HepG2 (cell line): ENCODE data around the gene CNOT2. TPM values are rescaled to one million over a fixed set of nuclear protein-coding genes. Genes with fewer than 3 reads are reported as not detected.

Experiments used
- ATAC-seq: fragments of 200-7000 bp; cut with Tn5 transposase; 3 replicates; pipeline ENCODE4 v1.9.1; 2020; ENCODE audit warnings: mild to moderate bottlenecking, moderate library complexity
- BruUV-seq: library from RNA; stranded (reverse); fragments of 400-500 nt; replicated peaks from 2 replicates; lab custom pipeline; 2021; lab: Mats Ljungman, UMichigan
- CTCF ChIA-PET: fragments of 300-600 bp; formaldehyde crosslinking; extraction: SDS; loops from one replicate; lab custom pipeline; 2021; ENCODE audit warnings: low total read pairs, inconsistent platforms, low intra/inter-chr PET ratio; lab: Yijun Ruan, JAX
- POLR2A ChIA-PET: fragments of 350-600 bp; sonication (Branson Sonifier 250); formaldehyde crosslinking; loops from one replicate; lab custom pipeline; 2020; ENCODE audit warnings: antibody characterized with exemption, inconsistent platforms; lab: Yijun Ruan, JAX
- DNase-seq: peaks from one replicate; pipeline ENCODE4 v3.0.0-alpha.2; 2015; ENCODE audit warnings: low spot score
- FAIRE-seq: peaks from 3 replicates; lab custom pipeline; 2011; peaks lifted over from hg19 to GRCh38; lab: Jason Lieb, UNC
- H2AFZ ChIP-seq: one replicate; pipeline ENCODE4 v1.6.1; 2011; ENCODE audit warnings: low read length, inconsistent platforms
- H3K27ac ChIP-seq: fragments of 300-600 bp; 3 replicates; pipeline ENCODE4 v1.8.0; 2011; ENCODE audit warnings: mixed run types, mild to moderate bottlenecking, mixed read lengths, low read length, inconsistent platforms; ENCODE audit not compliant: insufficient read depth; ENCODE audit errors: extremely low read length
- H3K27me3 ChIP-seq, 2 experiments: fragments of 200-600 bp in 1 of 2; 2 replicates in 1 of 2; 3 replicates in 1 of 2; pipeline versions ENCODE4 v1.6.0 to v1.8.0; 2011; ENCODE audit warnings: low read length in 2 of 2, mild to moderate bottlenecking in 2 of 2, moderate library complexity in 2 of 2, inconsistent platforms in 1 of 2; ENCODE audit not compliant: insufficient read depth in 2 of 2, control insufficient read depth in 1 of 2
- H3K36me3 ChIP-seq, 2 experiments: fragments of 200-600 bp in 1 of 2; replicated peaks in 1 of 2; 2 replicates in 1 of 2; 3 replicates in 1 of 2; pipeline versions ENCODE4 v1.5.1 to v1.8.0; 2011; ENCODE audit warnings: low read length in 2 of 2, inconsistent platforms in 1 of 2; ENCODE audit not compliant: insufficient read depth in 2 of 2, control insufficient read depth in 1 of 2
- H3K4me1 ChIP-seq: 2 replicates; pipeline ENCODE4 v1.5.1; 2012; ENCODE audit warnings: low read length, inconsistent platforms; ENCODE audit not compliant: insufficient read depth
- H3K4me2 ChIP-seq: 2 replicates; pipeline ENCODE4 v1.6.0; 2011; ENCODE audit warnings: low read depth, low read length, inconsistent platforms
- H3K4me3 ChIP-seq, 3 experiments: fragments of 200-600 bp in 1 of 3; sonication (generic), shearing (Covaris generic) in 1 of 3; replicated peaks in 1 of 3; 2 replicates each; pipeline ENCODE4 v1.5.1; 2011 to 2016; ENCODE audit warnings: low read length in 3 of 3, inconsistent platforms in 2 of 3, low read depth in 2 of 3, mild to moderate bottlenecking in 2 of 3, control low read depth in 1 of 3, mixed read lengths in 1 of 3; ENCODE audit not compliant: insufficient read depth in 1 of 3
- H3K79me2 ChIP-seq: one replicate; pipeline ENCODE4 v1.6.1; 2011; ENCODE audit warnings: low read length, inconsistent platforms; ENCODE audit not compliant: insufficient read depth
- H3K9ac ChIP-seq: 2 replicates; pipeline ENCODE4 v1.6.0; 2011; ENCODE audit warnings: mild to moderate bottlenecking, low read depth, low read length, inconsistent platforms; ENCODE audit not compliant: insufficient read depth
- H3K9me3 ChIP-seq: 2 replicates; pipeline ENCODE4 v1.5.1; 2012; ENCODE audit warnings: mild to moderate bottlenecking, low read length
- H4K20me1 ChIP-seq: 2 replicates; pipeline ENCODE4 v1.6.0; 2011; ENCODE audit warnings: inconsistent platforms, mild to moderate bottlenecking, low read length, moderate library complexity; ENCODE audit not compliant: insufficient read depth
- BORCS8-MEF2B ChIP-seq: sonication (generic); formaldehyde crosslinking; IDR thresholded peaks from 2 replicates; pipeline ENCODE4 v1.8.0; 2022; ENCODE audit warnings: mild to moderate bottlenecking, missing genetic modification reagents
- CCAR2 ChIP-seq: fragments of 200-400 bp; formaldehyde crosslinking; optimal IDR thresholded peaks from 2 replicates; pipeline ENCODE3; 2018; ENCODE audit warnings: low read depth, mild to moderate bottlenecking, low read length, moderate library complexity
- ERF ChIP-seq: IDR thresholded peaks from 2 replicates; pipeline ENCODE4 v1.6.1; 2018; ENCODE audit warnings: missing biosample characterization, missing genetic modification reagents
- HNF1A ChIP-seq, 2 experiments: sonication (generic) in 1 of 2; formaldehyde crosslinking in 1 of 2; IDR thresholded peaks; 2 replicates each; pipeline versions ENCODE4 v1.4.0 to v1.6.1; 2016 to 2020; ENCODE audit warnings: borderline replicate concordance in 1 of 2, low read depth in 1 of 2, mild to moderate bottlenecking in 1 of 2, missing genetic modification reagents in 1 of 2
- MAFF ChIP-seq: IDR thresholded peaks from 2 replicates; pipeline ENCODE4 v1.6.1; 2011; ENCODE audit warnings: low read depth, low read length, improper control_type of control experiment
- PLSCR1 ChIP-seq: sonication (generic); formaldehyde crosslinking; IDR thresholded peaks from 2 replicates; pipeline ENCODE4 v1.5.0; 2020; ENCODE audit warnings: missing genetic modification reagents, mild to moderate bottlenecking, borderline replicate concordance
- SRSF1 ChIP-seq: fragments of 200-400 bp; formaldehyde crosslinking; optimal IDR thresholded peaks from 2 replicates; pipeline ENCODE3; 2017; ENCODE audit warnings: mild to moderate bottlenecking, low read depth, low read length, moderate library complexity
- U2AF1 ChIP-seq: fragments of 200-400 bp; formaldehyde crosslinking; optimal IDR thresholded peaks from 2 replicates; pipeline ENCODE3; 2017; ENCODE audit warnings: mild to moderate bottlenecking, low read depth, low read length
- USF2 ChIP-seq, 2 experiments: sonication (generic) in 1 of 2; formaldehyde crosslinking in 1 of 2; IDR thresholded peaks; 2 replicates each; pipeline versions ENCODE4 v1.5.1 to v1.6.1; 2011 to 2020; ENCODE audit warnings: borderline replicate concordance in 1 of 2, low read depth in 1 of 2, low read length in 1 of 2, mild to moderate bottlenecking in 1 of 2, missing genetic modification reagents in 1 of 2, moderate library complexity in 1 of 2
- ZMYM3 ChIP-seq: sonication (generic); formaldehyde crosslinking; IDR thresholded peaks from 2 replicates; pipeline ENCODE4 v1.5.1; 2020; ENCODE audit warnings: mild to moderate bottlenecking, missing genetic modification reagents
- ZNF205 ChIP-seq: IDR thresholded peaks from 2 replicates; pipeline ENCODE4 v1.6.1; 2018; ENCODE audit warnings: missing biosample characterization, missing genetic modification reagents
- ZNF329 ChIP-seq: sonication (generic); formaldehyde crosslinking; IDR thresholded peaks from 2 replicates; pipeline ENCODE4 v1.9.0; 2021; ENCODE audit warnings: low read depth, mild to moderate bottlenecking, missing genetic modification reagents
- ZNF773 ChIP-seq: sonication (generic); formaldehyde crosslinking; IDR thresholded peaks from 2 replicates; pipeline ENCODE4 v1.4.0; 2020; ENCODE audit warnings: missing genetic modification reagents, borderline replicate concordance
- ZNF777 ChIP-seq: sonication (generic); formaldehyde crosslinking; IDR thresholded peaks from 2 replicates; pipeline ENCODE4 v1.4.0; 2020; ENCODE audit warnings: missing genetic modification reagents
- WGBS: methylation state at CpG from one replicate; pipeline ENCODE4 v1.1.6; 2017; ENCODE audit warnings: low lambda C conversion rate; 5-methylcytosine and 5-hydroxymethylcytosine counted together
- in situ Hi-C: cut with HindIII; loops from 2 replicates; pipeline ENCODE4 v1.10.0; 2017; ENCODE audit warnings: low pct_unique_long_range_greater_than_20kb; ENCODE audit not compliant: extremely low pct_ligation_motif_present
- intact Hi-C: fragments of 100-400 bp; cut with micrococcal nuclease; formaldehyde crosslinking; loops from one replicate; pipeline ENCODE4 v1.10.0; 2022; ENCODE audit not compliant: unreplicated experiment
- polyA plus RNA-seq, 8 experiments: library from polyadenylated mRNA; depleted of rRNA in 3 of 8; stranded (reverse) in 7 of 8; unstranded in 1 of 8; fragments of >200 nt; fragmentation: Illumina TruSeq in 4 of 8; extraction: Trizol in 4 of 8; gene quantifications; 2 replicates each; pipeline versions ENCODE4 v1.2.1 to v1.2.3, GENCODE V29; 2011 to 2016; ENCODE audit warnings: low read depth in 4 of 8, missing spikeins in 1 of 8, mixed read lengths in 1 of 8; ENCODE audit not compliant: insufficient read depth in 1 of 8
- total RNA-seq, 5 experiments: library from RNA; depleted of rRNA; stranded (reverse); fragments of >200 nt; fragmentation: Illumina TruSeq; extraction: Trizol; gene quantifications; 2 replicates each; pipeline ENCODE4 v1.2.3, GENCODE V29; 2016; ENCODE audit warnings: low read depth in 1 of 5
- TF ChIP-seq, protein P1 (sequence below): sonication (generic); formaldehyde crosslinking; IDR thresholded peaks from 2 replicates; pipeline ENCODE4 v1.8.0; 2022; ENCODE audit warnings: missing genetic modification reagents, low read depth, mild to moderate bottlenecking, borderline replicate concordance

CNOT2 gene
- total and polyA plus RNA-seq, 2 of the 13 experiments (the other 11 are each of a cell fraction or from before 2014, with no cell fraction given) = 54.5 to 76.6 TPM

DNA sequence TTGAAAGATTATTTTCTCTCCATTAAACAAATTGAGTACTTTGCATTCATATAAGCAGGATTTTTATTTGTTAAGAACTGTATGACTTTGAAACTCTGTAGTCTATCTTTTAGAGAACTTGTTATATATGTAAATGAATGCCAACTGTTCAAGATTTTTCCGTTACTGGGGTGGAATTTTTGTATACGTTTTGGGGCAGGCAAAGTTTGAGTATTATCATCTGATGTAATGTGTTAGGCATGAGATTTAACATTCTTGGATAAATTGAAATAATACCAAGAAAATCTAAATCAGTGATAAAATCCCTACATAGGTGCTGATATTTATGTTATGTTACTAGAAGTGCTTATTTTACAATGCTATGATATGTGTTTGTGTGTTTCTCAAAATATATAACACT is 8.4 kb downstream of the CNOT2 start:
- intact Hi-C loops = no loop called here
- 0 out of 5 replicates have a peak, but pooled peaks cover 0 to 3% of the 10 kb centered on the region in 2 experiments for H3K36me3 ChIP-seq
- no peak overlapping the region for H3K27ac ChIP-seq
- FAIRE-seq (no peak), DNase-seq (no peak), ATAC-seq (no peak)
- no peak overlapping the region for H2AFZ ChIP-seq
- peaks cover 98% of the 10 kb centered on the region for H3K79me2 ChIP-seq
- ChIA-PET POLR2A (no interaction called here), CTCF (no interaction called here)
- H4K20me1 ChIP-seq = peaks cover 55% of the 10 kb centered on the region
- no peaks in the 10 kb centered on the region; a peak in 1 of 5 replicates for H3K27me3 ChIP-seq
- WGBS = 94% methylated on average over 2 of the region's 2 CpGs
- no peak overlapping the region for H3K4me3 ChIP-seq
- BruUV-seq = no TSS peak
- in situ Hi-C loops = no loop called here
- H3K9me3 ChIP-seq = no peaks in the 10 kb centered on the region
- peaks cover 48% of the 10 kb centered on the region for H3K4me1 ChIP-seq
- no peak overlapping the region for H3K4me2 ChIP-seq
- H3K9ac ChIP-seq = no peak overlapping the region
- no peak for TF ChIP-seq PLSCR1 (CRISPR knock-in tag)
- no peak for TF ChIP-seq HNF1A (IDR thresholded peaks at IDR 0.05; ENCODE audit: low read depth)
- TF ChIP-seq HNF1A (CRISPR knock-in tag; IDR thresholded peaks at IDR 0.05; ENCODE audit: borderline replicate concordance) = no peak
- no peak for TF ChIP-seq MAFF
- no peak for TF ChIP-seq ZMYM3 (CRISPR knock-in tag)
- TF ChIP-seq ZNF329 (CRISPR knock-in tag) = no peak
- TF ChIP-seq ZNF777 (CRISPR knock-in tag) = no peak
- no peak for TF ChIP-seq U2AF1
- no peak for TF ChIP-seq USF2 (IDR thresholded peaks at IDR 0.05; ENCODE audit: low read depth, low read length)
- TF ChIP-seq USF2 (CRISPR knock-in tag; IDR thresholded peaks at IDR 0.05; ENCODE audit: borderline replicate concordance) = no peak
- no peak for TF ChIP-seq BORCS8-MEF2B (CRISPR knock-in tag)
- no peak for TF ChIP-seq ZNF773 (CRISPR knock-in tag)
- no peak for TF ChIP-seq CCAR2
- TF ChIP-seq, protein P1, sequence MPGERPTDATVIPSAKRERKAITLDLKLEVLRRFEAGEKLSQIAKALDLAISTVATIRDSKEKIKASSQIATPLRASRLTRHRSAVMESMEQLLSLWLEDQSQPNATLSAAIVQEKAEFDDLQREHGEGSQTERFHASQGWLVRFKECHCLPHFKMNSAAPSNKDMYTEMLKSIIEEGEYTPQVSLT (CRISPR knock-in tag) = no peak
- no peak for TF ChIP-seq SRSF1
- TF ChIP-seq ZNF205 (CRISPR knock-in tag) = no peak
- TF ChIP-seq ERF (CRISPR knock-in tag) = no peak
